BJ (cell line): ENCODE data around the gene GSG1L. TPM values are rescaled to one million over a fixed set of nuclear protein-coding genes. Genes with fewer than 3 reads are reported as not detected.

ENCODE experiments used
- CTCF ChIA-PET: fragments of 350-600 bp; formaldehyde crosslinking; extraction: SDS; loops from one replicate; lab custom pipeline; 2021; ENCODE audit warnings: antibody characterized with exemption, inconsistent platforms; lab: Yijun Ruan, JAX
- POLR2A ChIA-PET: fragments of 300-600 bp; sonication (Branson Sonifier 250); formaldehyde crosslinking; extraction: SDS; loops from one replicate; lab custom pipeline; 2021; ENCODE audit warnings: antibody characterized with exemption; lab: Charles Lee
- DNase-seq: peaks from one replicate; pipeline ENCODE4 v3.0.0-alpha.2; 2011; ENCODE audit warnings: low read depth
- H3K27me3 ChIP-seq: 2 replicates; pipeline ENCODE4 v1.6.0; 2011; ENCODE audit warnings: low read length; ENCODE audit not compliant: control insufficient read depth, insufficient read depth
- H3K36me3 ChIP-seq: 2 replicates; pipeline ENCODE4 v1.5.1; 2011; ENCODE audit warnings: low read length; ENCODE audit not compliant: control insufficient read depth, insufficient read depth
- H3K4me3 ChIP-seq: 2 replicates; pipeline ENCODE4 v1.5.1; 2011; ENCODE audit warnings: low read depth, mild to moderate bottlenecking, control low read depth, low read length
- polyA plus RNA-seq: library from polyadenylated mRNA; depleted of rRNA; stranded (reverse); fragments of >200 nt; gene quantifications from 2 replicates; pipeline ENCODE4 v1.2.3, GENCODE V29; 2011
- TF ChIP-seq, protein P1 (sequence below): IDR thresholded peaks from 2 replicates; pipeline ENCODE4 v1.5.1; 2011; ENCODE audit warnings: low read depth, mild to moderate bottlenecking, control low read depth, inconsistent platforms, low read length, moderate library complexity; ENCODE audit not compliant: insufficient read depth

Gene GSG1L
- polyA plus RNA-seq, 1 experiment: not detected

DNA sequence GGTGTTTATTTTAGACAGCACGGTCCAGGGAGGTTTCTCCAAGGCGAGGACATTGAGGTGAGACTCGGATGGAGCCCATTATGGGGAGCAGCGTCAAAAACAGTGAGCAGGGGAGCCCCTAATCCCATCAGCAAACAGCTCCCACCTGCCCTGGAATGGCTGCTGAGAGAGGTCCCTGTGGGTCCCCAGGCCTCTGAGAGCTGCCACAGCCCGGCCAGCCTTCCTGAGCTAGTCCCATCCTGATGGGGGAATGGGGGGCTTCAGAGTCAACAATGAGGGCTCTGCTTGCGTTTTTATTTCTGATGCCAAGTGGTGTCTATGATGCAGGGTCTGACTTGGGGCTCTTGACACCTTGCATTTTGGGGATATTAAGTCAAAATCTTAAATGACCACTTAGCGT lies 128.4 kb downstream of the GSG1L start:
- no peaks in the 10 kb centered on the region for H3K27me3 ChIP-seq
- no peak for DNase-seq
- CTCF ChIA-PET: interaction anchor here (1.8 kb wide), 1 partner anchor 136 kb away, joined by 4 read pairs; no protein-coding TSS in a partner anchor
- POLR2A ChIA-PET: no interaction called here
- TF ChIP-seq, protein P1, sequence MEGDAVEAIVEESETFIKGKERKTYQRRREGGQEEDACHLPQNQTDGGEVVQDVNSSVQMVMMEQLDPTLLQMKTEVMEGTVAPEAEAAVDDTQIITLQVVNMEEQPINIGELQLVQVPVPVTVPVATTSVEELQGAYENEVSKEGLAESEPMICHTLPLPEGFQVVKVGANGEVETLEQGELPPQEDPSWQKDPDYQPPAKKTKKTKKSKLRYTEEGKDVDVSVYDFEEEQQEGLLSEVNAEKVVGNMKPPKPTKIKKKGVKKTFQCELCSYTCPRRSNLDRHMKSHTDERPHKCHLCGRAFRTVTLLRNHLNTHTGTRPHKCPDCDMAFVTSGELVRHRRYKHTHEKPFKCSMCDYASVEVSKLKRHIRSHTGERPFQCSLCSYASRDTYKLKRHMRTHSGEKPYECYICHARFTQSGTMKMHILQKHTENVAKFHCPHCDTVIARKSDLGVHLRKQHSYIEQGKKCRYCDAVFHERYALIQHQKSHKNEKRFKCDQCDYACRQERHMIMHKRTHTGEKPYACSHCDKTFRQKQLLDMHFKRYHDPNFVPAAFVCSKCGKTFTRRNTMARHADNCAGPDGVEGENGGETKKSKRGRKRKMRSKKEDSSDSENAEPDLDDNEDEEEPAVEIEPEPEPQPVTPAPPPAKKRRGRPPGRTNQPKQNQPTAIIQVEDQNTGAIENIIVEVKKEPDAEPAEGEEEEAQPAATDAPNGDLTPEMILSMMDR: no peak
- H3K36me3 ChIP-seq: no peaks in the 10 kb centered on the region
- H3K4me3 ChIP-seq: no peak overlapping the region

DNA sequence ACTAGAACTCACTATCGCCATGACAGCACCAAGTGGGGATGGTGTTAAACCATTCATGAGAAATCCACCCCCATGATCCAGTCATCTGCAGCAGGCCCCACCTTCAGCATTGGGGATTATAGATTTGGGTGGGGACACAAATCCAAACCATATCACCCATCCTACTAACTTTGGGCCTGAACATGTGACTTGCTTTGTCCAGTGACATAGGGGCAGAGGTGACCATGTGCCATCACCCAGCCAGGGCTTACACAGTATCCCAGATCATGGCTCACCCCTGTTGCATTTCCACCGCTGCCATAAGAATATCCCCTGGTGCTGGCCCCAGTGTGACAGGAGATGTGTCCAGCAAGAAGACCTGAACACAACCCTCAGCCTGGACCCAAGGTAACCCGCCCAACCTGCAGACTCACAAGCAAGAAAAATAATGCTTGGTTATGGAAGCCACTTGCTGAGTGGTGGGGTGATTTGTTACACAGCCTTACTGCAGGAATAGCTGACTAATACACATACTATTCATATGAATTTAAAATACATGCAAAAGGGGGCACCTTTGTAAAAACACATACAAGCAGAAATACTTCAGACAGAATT lies 130.9 kb downstream of the GSG1L start:
- TF ChIP-seq, protein P1: no peak
- H3K27me3 ChIP-seq: no peaks in the 10 kb centered on the region
- H3K36me3 ChIP-seq: no peaks in the 10 kb centered on the region
- DNase-seq: no peak
- ChIA-PET CTCF (no interaction called here), POLR2A (no interaction called here)
- no peak overlapping the region for H3K4me3 ChIP-seq

GRCh38 chr16:27929818-27930217 lies 133.7 kb downstream of the GSG1L start:
- TF ChIP-seq, protein P1: no peak
- ChIA-PET POLR2A (no interaction called here), CTCF (no interaction called here)
- Histone ChIP-seq H3K4me3 (no peak overlapping the region), H3K36me3 (no peaks in the 10 kb centered on the region), H3K27me3 (no peaks in the 10 kb centered on the region; the same call in 1 of the 2 replicates)
- DNase-seq: no peak

GRCh38 chr16:27928542-27928941 lies 135.0 kb downstream of the GSG1L start:
- DNase-seq: no peak
- CTCF ChIA-PET: no interaction called here
- Histone ChIP-seq H3K36me3 (no peaks in the 10 kb centered on the region), H3K27me3 (no peaks in the 10 kb centered on the region; the same call in 1 of the 2 replicates), H3K4me3 (no peak overlapping the region)
- POLR2A ChIA-PET: no interaction called here
- TF ChIP-seq, protein P1: no peak

DNA sequence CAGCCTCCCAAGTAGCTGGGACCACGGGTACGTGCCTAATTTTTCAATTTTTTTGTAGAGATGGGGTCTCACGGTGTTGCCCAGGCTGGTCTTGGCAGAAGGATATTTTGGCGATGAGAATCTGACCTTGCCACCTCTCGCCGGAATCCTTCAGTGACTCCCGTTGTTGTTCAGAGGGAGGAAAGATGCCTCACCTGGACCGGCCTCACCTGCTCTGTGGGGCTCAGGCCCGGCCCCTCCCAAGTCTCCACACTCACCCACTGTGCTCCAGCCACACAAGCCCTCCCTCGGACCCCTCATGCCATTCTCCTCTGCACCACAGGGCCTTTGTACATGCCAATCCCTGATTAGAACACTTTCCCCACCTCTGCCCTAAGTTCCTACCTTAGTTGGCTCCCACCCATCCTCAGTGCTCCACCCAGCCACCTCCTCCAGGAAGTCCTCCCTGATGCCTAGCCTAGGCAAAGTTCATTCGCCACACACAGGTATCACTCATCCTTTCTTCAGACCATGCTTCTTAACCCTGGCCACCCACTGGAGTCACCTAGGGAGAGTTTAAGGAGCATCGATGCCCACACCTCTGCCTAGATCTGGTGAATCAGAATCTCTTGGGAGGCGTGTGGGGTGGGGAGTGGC lies 136.1 kb downstream of the GSG1L start:
- no peak overlapping the region for H3K4me3 ChIP-seq
- no peaks in the 10 kb centered on the region; the same call in 1 of the 2 replicates for H3K27me3 ChIP-seq
- no peaks in the 10 kb centered on the region for H3K36me3 ChIP-seq
- ChIA-PET CTCF (no interaction called here), POLR2A (no interaction called here)
- TF ChIP-seq, protein P1: no peak
- DNase-seq: no peak
